Stimulated activated CD8-positive, alpha-beta memory T cell treated with anti-CD3 and anti-CD28 coated beads, Interleukin-12 subunit alpha, Interleukin-12 subunit beta, amount 100 ng/mL, for 24 hours (primary cell): ENCODE measurements around the gene LOXL1.
"Not testable (repeated sequence)": the region's sequence is repeated elsewhere in the genome, so short reads cannot be mapped to it uniquely, and the experiment has no call there.

Experiments
- DNase-seq: peaks from one replicate; pipeline ENCODE4 v3.0.0-alpha.2; 2020; ENCODE audit errors: extremely low read depth

The LOXL1 gene

DNA sequence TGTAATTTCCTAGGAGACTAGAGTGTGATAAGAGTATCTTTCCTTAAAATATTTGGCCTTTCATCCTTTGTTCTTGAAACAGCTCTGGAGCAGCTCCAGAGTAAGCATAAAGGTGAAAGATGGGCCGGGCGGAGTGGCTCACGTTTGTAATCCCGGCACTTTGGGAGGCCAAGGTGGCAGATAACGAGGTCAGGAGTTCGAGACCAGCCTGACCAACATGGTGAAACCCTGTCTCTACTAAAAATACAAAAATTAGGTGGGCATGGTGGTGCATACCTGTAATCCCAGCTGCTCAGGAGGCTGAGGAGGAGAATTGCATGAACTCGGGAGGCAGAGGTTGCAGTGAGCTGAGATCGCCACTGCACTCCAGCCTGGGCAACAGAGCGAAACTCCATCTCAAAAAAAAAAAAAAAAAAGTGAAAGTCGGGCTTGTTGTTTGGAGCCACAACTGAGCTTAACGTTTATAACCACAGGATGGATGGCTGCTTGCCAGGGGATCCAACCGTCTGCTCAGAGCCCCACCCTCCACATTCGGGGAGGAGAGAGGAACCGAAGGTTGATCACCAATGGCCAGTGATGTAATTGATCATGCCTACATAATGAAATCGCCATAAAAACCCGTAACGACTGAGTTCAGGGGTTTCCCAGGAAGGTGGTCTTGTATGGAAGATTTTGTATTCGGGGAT, 49.3 kb downstream of the LOXL1 start:
- DNase-seq: not testable (repeated sequence)

DNA sequence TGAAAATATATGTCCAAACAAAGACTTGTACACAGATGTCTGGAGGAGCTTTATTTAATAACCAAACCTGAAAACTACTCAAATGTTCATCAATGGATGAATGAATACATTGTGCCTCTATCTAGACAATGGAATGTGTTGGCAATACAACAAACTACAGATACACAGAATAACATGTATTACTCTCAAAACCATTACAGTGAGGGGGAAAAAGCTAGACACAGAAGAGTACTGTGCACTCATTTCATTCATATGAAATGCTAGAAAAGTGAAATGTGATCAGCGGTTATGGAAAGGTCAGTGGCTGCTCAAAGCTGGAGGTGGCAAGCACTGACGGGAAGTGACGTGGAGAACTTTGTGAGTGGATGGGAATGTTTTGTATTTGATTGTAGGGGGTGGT, 52.6 kb downstream of the LOXL1 start:
- DNase-seq: no peak

DNA sequence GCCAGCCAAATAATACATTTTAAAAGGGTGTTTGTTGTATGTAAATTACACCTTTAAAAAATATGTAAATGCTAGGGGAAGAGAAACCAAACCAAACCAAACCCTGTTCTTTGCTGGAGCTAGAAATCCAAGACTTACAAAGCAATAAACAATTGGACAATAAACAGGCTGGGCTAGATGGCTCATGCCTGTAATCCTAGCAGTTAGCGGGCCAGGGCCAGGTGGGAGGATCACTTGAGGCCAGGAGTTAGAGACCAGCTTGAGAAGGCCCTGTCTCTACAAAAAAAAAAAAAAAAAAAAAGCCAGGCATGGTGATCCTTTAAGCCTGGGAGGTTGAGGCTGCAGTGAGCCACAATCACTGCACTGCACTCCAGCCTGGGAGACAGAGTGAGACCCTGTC, 53.4 kb downstream of the LOXL1 start:
- DNase-seq: no peak

DNA sequence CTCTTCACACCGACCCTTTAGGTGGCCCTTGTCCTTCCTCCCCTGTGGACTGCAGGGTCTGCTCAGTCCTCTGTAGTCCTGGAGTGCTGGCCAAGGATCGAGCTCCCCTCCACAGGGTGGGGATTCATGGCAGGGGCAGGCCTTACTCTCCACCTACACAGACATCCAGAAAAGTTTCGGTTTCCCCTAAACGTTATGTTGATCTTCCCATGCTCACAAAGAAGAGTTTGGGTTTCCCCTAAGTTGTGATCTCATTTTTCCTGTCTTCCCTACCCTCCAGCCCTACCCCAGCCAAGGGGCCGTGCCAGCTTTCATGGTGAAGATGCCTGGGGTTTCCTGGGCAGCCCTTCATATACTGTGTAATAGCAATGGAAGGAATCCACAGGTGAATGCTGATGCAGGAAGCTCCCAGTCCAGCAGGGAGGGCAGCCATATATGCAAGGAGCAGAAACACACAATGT, 55.5 kb downstream of the LOXL1 start:
- DNase-seq: no peak

DNA sequence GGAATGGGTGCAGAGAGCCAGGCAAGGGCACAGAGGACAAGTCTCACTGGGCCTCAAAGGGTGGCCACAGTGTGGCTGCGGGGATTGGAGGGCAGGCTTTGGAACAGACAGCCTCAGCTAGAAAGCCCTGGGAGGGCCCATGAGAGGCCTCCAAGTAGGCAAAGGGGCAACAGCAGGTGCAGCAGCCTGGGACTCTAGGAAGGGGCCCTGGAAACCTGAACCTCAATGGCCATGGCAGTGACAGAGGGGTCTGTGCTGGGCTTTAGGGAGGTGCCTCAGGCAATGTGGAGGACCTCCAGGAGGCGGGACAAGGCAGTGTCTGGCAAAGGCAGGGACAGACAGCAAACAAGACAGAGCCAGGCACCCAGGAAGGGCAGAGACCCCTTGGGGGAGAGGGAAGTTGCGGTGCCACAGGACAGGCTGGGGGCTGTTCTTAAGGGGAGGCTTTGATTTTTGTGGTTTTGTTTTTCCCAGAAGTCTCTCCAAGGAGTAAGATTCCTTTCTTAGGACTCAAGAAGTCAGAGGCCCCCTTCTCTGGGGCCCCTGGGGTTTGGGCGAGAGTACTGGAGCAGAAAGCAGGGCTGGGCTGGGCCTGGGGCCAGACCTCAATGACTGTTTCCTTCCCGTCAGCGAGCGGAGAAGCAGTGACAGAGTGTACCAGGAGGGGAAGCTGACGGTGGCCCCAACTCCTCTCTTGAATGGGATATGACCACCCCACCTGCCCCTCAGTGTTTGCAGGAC, 56.1 kb downstream of the LOXL1 start:
- DNase-seq: no peak

DNA sequence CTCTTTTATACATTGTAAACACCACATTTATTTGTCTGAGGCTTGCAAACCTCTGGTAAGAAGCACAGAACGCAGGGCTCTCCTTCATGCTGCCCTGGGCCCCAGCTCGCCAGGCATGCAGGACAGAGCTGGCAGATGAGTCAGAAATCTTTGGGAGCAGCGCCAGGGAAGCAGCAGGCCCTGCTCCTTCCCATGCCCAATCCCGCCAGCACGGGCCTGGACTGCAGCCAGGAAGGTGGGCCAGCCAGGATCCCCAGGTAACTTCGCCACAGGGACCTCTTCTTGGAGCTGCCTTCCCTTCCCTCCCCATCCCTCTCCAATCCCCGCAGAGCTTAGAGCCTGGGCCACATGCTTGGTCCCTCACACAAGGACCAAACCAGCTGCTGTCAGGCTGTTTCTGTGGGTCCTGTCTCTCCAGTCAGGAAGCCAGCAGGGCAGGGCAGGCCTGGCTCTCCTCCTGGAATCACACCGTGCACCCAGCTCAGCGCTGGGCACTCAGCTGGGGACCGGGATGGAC, 57.0 kb downstream of the LOXL1 start:
- no peak for DNase-seq

DNA sequence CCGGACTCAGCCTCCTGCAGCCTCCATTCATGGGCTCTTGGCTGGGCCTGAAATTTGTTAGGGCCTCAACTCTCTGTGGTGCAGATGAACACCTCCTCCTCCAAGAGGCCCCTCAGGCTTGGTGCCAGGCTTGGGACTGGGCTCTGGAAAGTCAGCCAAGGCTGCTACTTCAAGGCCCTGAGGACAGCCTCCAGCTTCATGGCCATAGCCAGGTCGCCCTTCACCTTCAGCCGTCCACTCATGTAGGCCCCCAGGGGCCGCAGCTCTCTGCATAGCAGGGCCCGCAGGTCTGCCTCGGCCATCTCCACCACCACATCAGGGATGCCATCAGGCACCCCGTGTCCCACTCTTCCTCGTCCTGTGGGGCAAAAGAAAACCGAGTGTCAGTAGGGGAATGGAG, 57.5 kb downstream of the LOXL1 start:
- DNase-seq: no peak

DNA sequence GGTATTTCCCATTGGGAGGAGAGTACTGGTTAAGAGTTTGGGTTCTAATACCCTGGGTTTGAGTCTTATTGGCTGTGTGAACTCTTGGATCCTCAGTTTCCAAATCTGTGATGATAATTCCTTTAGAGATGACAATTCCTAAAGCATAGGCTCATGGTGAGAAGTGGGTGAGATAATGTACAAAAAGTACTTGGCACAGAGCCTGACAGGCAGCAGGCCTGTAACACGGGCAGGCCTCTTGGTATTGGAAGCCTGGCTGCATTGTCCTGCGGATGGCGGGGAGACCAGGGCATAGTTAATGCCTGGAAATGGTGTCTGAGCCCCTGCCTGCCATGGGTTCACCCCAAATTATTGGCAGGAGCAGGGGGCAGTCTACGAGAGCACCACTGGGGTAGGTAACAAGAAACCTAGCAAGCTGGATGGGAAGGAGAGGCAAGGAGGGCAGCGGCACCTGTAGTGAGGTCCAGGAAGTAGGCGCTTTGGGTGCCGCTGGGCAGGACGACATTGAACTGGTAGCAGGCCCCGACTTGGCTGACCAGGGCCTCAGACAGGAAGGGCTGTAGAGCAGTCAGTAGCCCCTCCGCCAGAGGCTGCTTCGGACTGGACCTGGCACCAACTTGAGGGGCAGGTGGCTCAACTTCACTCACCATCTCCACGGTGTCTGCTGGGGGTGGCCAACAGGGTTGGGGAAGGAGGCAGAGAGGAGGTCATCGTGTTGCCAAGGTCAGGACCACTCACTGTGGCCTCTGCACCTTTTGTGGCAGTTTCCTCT, 58.1 kb downstream of the LOXL1 start:
- DNase-seq: no peak

DNA sequence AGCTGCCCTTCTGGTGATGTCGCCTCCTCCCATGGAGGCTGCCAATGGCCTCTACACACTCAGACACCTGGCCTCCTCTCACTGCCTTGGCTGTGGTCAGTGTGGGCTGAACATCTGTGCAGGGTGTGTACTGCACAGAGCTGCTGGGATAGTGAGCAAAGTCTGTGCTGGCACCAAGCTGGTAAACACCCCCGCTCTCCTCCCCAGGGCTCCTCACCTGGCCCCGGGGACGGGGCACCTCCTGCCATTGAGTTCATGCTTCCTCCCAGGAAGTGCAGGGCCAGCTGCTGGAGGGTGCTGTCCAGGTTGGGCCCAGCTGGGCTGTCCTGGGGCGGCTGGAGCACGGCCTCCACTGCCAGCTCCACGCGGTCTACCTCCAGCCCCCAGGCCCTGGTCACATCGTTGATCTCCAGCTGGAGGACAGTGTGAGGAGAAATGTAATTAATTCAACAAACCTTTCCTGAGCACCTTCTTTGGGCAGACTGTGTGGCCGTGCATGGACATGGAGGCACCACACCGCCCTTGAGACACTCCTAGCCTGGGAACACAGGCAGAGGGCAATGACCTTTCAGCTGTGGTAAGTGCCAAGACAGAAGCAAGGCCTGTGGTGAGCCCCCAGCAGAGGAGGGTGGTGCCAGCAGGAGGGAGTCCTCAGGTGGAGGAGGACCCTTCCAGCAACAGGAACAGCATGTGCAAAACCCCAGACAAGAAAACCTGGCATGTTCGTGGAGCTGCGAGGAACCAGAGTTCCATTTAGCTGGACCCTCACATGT, 59.0 kb downstream of the LOXL1 start:
- DNase-seq: no peak

DNA sequence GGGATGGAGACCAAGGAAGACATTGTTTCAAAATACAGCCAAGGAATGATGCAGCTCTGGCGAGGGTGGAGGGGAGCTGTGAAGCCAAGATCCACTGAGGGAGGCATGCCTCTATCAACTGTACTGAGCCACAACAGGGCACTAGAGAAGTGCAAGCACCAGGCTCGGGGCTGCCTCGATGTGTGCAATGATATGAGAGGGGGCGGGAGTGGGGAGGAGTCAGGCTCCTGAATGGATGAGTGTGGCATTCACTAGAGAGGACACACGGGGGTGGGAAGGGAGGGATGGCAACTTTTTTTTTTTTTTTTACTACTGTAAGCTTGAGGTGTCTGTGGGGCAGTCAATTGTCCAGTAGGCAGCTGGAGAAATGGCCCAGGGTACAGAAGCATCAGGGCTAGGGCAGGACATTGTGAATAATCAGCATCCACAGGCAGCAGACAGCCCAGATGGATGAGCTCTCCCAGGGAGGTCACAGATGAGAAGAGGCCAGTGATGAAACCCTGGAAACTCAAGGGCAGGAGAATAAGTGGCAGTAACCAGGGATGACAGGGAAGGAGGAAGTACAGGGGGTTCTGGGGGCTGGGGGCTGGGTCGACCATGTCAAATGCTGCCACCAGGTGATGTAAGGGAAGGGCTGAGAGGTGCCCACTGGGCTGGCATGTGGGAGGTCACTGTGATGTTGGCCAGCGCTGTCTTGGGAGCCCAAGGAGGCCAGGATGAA, 60.0 kb downstream of the LOXL1 start:
- DNase-seq: no peak

DNA sequence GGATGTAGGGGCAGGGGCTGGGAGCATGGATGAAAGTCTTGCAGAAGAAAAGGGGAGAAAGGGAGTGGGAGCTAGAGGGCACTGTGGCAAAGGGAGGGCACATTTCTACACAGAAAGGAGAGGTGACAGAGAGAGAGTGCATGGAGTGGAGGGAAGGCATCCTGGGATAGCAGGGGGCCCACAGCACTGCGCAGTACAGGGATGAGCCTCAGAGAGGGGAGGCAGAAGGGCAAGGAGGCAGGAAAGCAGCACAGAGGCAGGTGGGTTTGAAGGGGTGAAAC, 60.5 kb downstream of the LOXL1 start:
- no peak for DNase-seq

DNA sequence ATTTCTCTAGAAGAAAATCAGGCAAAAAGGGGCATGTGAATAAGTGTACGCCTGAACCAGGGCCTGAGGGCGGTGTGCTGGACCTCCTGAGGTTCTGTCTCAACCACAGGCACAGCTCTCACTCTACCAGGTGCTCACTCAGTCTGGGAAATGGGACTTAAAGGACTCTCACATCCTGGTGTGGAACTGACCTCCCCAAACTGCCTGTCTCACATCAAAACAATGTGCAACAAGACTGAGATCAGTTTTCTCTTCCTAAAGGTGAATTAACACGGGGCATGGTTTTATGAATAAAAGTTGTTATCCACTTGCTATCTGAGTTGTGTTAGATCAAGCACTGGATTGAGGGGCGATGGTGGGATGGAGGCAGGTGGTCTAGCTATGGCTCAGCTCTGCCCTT, 61.0 kb downstream of the LOXL1 start:
- no peak for DNase-seq

DNA sequence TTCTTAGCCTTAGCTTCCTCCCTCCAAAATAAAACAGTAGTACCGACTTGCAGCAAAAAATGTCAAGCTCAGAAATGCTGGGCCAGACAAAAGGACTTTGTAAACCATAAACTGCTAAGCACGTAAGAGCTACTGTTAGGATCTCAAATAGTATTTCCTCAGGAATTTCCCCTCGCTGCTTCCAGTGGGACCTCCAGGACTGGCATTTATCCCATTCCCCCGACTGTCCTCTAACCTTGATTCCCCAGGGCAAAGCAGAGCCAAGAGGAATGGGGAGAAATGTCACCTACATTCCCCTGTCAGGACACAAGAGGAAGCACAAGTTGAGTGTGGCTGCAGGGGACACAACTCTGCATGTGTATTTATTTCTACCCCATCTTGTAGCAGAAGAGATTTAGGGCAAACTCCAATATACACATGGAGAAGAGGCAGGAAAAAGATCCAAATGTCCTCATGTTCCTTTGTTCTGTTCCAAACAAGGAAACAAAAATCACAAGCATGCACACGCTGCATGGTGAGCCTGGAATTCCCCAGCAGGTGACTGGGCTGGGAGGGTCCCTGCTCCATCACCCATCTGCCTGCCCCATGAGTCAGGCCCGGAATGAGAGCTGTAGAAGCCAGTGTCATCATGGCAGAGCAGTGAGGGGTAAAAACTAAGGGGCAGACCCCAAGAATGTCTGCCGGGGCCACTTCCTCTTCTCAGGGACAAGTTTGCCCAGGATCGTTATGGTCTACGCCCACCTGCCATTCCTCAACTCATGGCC, 61.6 kb downstream of the LOXL1 start:
- no peak for DNase-seq

DNA sequence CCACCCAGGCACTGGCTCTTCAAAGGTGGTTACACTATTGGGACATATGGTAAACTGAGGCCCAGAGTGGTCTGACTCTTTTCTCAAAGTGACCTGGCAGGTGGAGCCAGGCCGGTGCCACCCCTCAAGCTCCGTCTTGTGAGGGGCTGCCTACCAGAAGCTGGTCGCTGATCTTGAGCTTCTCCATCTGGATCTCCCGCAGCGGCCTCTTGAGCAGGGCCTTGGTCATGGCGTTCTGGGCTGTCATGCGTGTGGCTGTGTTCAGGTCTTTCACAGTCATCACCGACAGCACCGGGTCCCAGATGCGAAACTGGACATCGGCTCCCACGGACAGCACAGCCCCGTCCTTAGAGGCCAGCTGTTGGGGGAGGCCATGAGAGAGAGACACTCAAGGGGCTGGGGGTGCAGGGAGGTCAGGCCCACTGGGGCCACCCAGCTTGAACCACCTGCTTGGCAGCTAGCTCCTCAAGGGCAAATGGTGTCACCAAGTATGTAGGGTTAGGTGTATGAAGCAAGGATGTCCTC, 62.2 kb downstream of the LOXL1 start:
- DNase-seq: no peak

DNA sequence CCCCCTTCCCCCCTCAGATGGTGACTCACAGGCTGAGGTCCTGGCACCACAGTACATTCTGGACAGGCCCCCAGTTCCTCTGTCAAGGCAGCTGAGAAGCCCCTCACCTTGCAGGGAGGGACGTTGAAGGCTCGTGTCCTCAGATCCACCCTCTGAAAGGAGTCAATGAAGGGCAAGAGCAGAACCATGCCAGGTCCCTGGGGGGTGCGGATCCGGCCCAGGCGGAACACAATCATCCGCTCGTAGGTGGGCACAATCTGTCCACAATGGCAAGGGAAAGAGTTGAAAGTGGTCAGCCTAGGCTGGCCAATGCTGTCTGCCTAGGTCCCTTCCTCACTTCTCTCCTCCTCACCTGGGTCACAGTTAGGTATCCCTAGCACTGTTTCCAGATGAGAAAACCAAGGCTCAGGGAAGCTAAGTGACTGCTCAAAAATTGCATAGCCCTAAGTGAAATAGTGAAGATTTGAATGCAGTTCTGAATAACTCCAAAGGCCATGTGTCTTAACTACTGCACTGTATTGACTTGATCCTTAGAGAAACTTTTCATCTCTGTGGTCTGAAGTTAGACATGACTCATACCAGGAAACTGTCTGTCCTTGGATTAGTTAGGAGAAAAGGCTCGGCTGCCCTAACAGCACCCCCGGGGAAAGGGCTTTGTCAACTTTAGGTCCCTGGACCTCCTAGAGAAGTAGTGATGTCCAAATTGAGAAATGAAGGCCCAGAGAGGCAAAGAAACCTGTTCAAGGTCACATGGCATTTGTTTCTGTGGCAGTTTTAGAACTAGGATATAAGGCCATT, 62.9 kb downstream of the LOXL1 start:
- no peak for DNase-seq

DNA sequence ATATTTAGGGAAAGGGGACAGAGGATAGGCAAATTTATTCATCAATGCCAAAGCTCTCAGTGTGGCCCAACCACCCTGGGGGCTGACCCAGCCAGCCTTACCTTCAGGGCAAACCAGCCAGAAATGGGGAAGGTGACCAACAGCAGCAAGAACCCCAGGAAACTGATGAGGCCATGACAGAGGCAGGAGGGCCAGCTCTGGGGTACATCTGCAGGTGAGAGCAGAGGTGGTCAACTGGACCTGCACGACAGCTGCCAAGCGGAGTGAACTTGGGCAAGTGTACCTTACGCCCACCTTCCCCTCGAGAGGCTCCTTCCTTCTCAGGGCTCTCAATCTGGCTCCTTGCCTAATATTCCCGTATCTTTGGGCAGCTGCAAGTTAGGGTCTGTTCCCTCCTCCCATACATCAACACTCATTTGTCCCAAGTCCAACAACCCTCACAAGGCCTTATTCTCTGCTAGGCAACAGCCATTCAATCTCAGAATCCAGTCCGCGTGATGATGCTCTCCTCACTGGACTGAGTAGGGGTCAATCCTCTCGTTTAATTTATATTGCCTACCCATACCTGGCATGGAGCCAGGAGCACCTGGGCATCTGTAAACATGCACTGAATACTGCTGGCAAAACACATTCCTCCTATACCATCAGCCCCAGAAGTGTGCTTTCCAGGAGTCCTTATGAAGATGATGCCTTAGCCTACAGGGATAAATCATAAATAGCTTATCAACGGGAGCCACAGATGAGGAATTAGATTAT, 64.2 kb downstream of the LOXL1 start:
- no peak for DNase-seq

DNA sequence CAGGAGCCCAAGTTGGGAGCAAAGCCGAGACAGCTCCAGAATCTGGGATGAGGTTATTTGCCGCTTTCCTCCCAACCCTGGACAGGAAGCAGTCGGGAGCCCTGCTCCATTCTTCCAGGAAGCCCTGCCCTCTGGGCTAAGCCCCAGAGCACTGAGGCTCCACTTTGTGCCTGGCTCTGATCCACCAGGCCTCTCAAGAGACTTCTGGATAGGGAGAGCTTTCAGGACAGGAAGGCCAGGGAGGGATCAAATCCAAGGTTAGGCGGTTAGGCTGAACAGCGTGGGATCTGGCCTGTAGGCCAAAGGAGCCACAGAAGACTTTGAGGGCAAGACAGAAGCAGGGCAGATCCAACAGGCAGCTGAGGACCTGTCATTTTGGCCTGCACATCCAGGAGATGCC, 65.0 kb downstream of the LOXL1 start:
- DNase-seq: no peak

DNA sequence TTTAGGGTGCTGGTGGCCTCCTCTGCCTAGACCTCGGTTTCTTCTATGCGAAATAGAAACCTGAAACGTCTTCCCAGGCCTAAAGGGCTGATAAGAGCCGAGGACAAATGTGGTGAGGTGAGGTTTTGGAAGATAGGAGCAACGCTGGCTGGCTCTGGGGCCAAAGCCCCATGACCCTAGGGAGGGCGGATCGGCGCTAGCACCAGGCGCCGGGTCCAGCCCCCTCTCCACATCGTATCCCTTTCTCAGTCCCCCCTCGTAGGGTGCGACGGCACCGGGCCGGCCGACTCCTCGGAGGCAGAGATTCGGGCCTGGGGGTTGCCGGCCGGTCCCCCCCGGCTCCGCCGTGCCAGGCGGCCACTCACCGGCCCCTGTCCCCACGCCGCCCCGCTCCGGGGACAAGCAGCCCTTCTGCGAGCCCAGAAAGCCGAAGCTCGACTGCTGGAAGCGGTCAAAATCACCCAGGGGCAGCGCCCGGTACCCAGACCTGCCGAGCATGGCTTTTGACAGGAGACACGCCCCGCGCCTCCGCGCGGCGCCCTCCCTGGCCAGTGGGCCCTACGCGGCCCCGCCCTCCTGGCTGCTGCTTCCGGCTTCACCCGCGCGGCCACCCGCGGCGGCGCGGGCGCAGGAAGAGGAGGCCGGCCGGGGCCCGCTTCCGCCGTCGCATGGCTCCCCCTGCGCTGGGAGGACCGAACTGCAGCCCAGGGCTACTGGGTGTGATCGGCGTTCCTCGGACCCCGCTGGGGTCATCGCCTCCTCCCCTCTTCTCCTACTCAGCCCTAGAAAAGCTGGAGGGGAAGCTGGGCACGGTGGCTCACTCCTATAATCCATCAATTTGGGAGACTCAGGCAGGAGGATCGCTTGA, 65.7 kb downstream of the LOXL1 start, which contains the start of gene STOML1:
Gene STOML1 (minus strand): TSS at position 570 of the 868 bp plus-strand sequence. CDS start 72 bp downstream, at position 498.
- peak; percentile 83 for DNase-seq
